ENCODE results near the gene PARD3. TPM values are rescaled to one million over a fixed set of nuclear protein-coding genes. Genes with fewer than 3 reads are reported as not detected.

PARD3 gene
- polyA plus RNA-seq, 3 donors, result 0.51 TPM; not detected in 2

DNA sequence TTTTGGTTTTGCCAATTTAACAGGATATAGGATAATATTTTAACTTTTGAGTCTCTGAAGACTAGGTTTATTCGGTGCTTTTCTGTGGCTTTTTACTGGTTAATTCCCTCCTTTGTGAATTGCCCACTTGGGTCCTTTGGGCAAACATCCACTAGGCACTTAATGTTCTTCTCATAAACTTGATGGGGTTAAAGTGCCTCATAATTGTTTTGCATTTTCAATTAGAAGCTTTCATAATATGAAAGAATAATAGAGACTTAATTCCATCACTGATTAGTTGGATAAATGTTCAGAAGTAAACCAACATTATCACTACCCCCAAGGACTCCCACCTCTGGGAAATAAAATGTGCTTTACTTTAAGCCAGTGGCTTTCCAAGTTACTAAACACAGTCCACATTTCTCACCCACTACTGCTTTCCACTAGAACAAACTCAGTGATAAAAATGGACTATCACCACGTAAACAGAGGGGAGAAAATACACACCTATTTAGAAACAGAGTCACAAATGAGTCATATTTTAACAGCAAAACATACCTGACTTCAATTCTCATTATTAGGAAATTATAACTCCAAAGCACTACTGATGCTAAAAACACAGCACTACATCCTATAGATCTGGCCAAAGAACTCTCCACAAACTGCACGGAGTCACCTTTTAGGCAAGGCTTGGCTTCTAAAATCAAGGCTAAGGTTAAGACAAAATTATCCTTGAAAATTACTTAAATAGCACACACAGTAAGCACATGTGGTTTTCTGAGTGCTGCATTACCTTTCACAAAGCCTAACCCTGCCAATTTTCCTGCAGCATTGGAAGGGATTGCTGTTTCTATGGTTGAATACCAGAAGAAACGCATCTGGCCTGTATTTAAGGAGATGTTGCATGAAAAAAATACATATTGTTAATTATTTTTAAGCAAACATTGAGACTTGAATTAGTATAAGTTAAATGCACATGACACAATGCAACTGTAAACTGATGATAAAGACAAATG is 41.2 kb downstream of the PARD3 start:
- Histone ChIP-seq H3K9ac (ENCODE audit: insufficient read depth, low read length, poor library complexity, severe bottlenecking) (no peak overlapping the region), H3K4me1 (ENCODE audit: control insufficient read depth in 1 of 2, insufficient read depth in 2 of 2, low read length in 2 of 2) (no peaks in the 10 kb centered on the region), H3K4me3 (replicated peaks in 1 of 3; ENCODE audit: low read depth in 2 of 3, low read length in 3 of 3) (no peak overlapping the region), H3K36me3 (replicated peaks in 1 of 2; ENCODE audit: control insufficient read depth in 1 of 2, insufficient read depth in 2 of 2, low read length in 2 of 2) (no peaks in the 10 kb centered on the region), H3K9me3 (replicated peaks in 1 of 2; ENCODE audit: control insufficient read depth in 1 of 2, insufficient read depth in 1 of 2, low read length in 2 of 2) (no peaks in the 10 kb centered on the region), H2AFZ (ENCODE audit: insufficient read depth, low read depth, low read length, poor library complexity, severe bottlenecking) (no peak overlapping the region), H3K27me3 (ENCODE audit: control insufficient read depth in 2 of 2, insufficient read depth in 2 of 2, low read length in 2 of 2) (peaks cover 0 to 3% of the 10 kb centered on the region in 2 donors), H3K27ac (ENCODE audit: low read depth in 1 of 2, low read length in 2 of 2) (no peak overlapping the region), H3K4me2 (replicated peaks; ENCODE audit: extremely low read depth, low read length, poor library complexity, severe bottlenecking) (no peak overlapping the region), H3K79me2 (ENCODE audit: insufficient read depth, low read length) (no peaks in the 10 kb centered on the region), H4K20me1 (ENCODE audit: insufficient read depth, low read length) (no peaks in the 10 kb centered on the region)
- Mint-ChIP-seq H3K4me1 (no peaks in the 10 kb centered on the region), H3K27ac (no peak overlapping the region), H3K4me3 (no peak overlapping the region), H3K27me3 (ENCODE audit: low read depth in 3 of 3) (peaks cover 4 to 8% (median 8%) of the 10 kb centered on the region in 3 donors), H3K36me3 (no peaks in the 10 kb centered on the region), H3K9me3 (peaks cover 0 to under 1% (median 0%) of the 10 kb centered on the region in 7 donors)
- WGBS (ENCODE audit: insufficient coverage), result 92% methylated on average over 2 of the region's 4 CpGs
- TF ChIP-seq, protein P1, sequence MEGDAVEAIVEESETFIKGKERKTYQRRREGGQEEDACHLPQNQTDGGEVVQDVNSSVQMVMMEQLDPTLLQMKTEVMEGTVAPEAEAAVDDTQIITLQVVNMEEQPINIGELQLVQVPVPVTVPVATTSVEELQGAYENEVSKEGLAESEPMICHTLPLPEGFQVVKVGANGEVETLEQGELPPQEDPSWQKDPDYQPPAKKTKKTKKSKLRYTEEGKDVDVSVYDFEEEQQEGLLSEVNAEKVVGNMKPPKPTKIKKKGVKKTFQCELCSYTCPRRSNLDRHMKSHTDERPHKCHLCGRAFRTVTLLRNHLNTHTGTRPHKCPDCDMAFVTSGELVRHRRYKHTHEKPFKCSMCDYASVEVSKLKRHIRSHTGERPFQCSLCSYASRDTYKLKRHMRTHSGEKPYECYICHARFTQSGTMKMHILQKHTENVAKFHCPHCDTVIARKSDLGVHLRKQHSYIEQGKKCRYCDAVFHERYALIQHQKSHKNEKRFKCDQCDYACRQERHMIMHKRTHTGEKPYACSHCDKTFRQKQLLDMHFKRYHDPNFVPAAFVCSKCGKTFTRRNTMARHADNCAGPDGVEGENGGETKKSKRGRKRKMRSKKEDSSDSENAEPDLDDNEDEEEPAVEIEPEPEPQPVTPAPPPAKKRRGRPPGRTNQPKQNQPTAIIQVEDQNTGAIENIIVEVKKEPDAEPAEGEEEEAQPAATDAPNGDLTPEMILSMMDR (IDR thresholded peaks at IDR 0.05), result no peak
- intact Hi-C loops (cut with micrococcal nuclease), result no loop called here
- no peak for DNase-seq

DNA sequence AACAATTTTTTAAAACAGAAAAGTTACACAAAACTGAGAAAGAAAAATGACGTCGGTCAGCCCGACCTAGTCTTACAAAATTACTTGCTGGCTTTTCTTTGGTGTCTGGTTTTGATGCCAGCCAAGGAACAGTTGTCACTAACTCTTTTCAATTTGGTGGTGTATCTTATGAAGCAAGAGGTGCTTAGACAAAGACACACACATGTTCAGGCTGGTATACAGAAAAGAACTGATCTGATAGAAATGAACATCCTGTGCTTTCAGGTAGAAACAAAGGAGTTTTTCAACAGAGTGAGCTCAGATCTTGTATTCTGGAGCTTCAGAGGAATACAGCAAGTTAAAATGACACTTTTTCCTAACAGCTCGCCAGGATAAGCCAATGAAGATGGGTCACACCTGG is 43.6 kb downstream of the PARD3 start:
- Mint-ChIP-seq H3K4me1 (no peaks in the 10 kb centered on the region), H3K27me3 (ENCODE audit: low read depth in 3 of 3) (peaks cover 2 to 12% (median 9%) of the 10 kb centered on the region in 3 donors), H3K9me3 (peaks cover 0 to 3% (median 0%) of the 10 kb centered on the region in 7 donors), H3K27ac (no peak overlapping the region), H3K4me3 (no peak overlapping the region), H3K36me3 (no peaks in the 10 kb centered on the region)
- no peak overlapping the region for H2AFZ ChIP-seq (ENCODE audit: insufficient read depth, low read depth, low read length, poor library complexity, severe bottlenecking)
- DNase-seq, result no peak
- no peaks in the 10 kb centered on the region for H3K4me1 ChIP-seq (ENCODE audit: control insufficient read depth in 1 of 2, insufficient read depth in 2 of 2, low read length in 2 of 2)
- H3K79me2 ChIP-seq (ENCODE audit: insufficient read depth, low read length), result no peaks in the 10 kb centered on the region
- TF ChIP-seq, protein P1 (IDR thresholded peaks at IDR 0.05), result no peak
- WGBS (ENCODE audit: insufficient coverage), result 96% methylated on average over 4 of the region's 4 CpGs
- no peaks in the 10 kb centered on the region for H3K27me3 ChIP-seq (ENCODE audit: control insufficient read depth in 2 of 2, insufficient read depth in 2 of 2, low read length in 2 of 2)
- no peak overlapping the region for H3K4me2 ChIP-seq (replicated peaks; ENCODE audit: extremely low read depth, low read length, poor library complexity, severe bottlenecking)
- no peaks in the 10 kb centered on the region for H4K20me1 ChIP-seq (ENCODE audit: insufficient read depth, low read length)
- intact Hi-C loops (cut with micrococcal nuclease), result no loop called here
- no peak overlapping the region for H3K4me3 ChIP-seq (replicated peaks in 1 of 3; ENCODE audit: low read depth in 2 of 3, low read length in 3 of 3)
- no peak overlapping the region for H3K9ac ChIP-seq (ENCODE audit: insufficient read depth, low read length, poor library complexity, severe bottlenecking)
- no peak overlapping the region for H3K27ac ChIP-seq (ENCODE audit: low read depth in 1 of 2, low read length in 2 of 2)
- no peaks in the 10 kb centered on the region for H3K9me3 ChIP-seq (replicated peaks in 1 of 2; ENCODE audit: control insufficient read depth in 1 of 2, insufficient read depth in 1 of 2, low read length in 2 of 2)
- no peaks in the 10 kb centered on the region for H3K36me3 ChIP-seq (replicated peaks in 1 of 2; ENCODE audit: control insufficient read depth in 1 of 2, insufficient read depth in 2 of 2, low read length in 2 of 2)

All from CD14-positive monocyte (primary cell).